Hair follicle dermal papilla cell (primary cell): Measurements from ENCODE around the gene KRTAP19-5. TPM values are rescaled to one million over a fixed set of nuclear protein-coding genes. Genes with fewer than 3 reads are reported as not detected.

Experiments used
- small RNA-seq: library from RNA; depleted of rRNA; stranded (forward); fragments of <200 nt; gene quantifications from one replicate; pipeline ENCODE3, GENCODE V24; 2012
- total RNA-seq: library from RNA; depleted of rRNA; stranded (reverse); fragments of >200 nt; gene quantifications from 2 replicates; pipeline ENCODE4 v1.2.3, GENCODE V29; 2012

The KRTAP19-5 gene
- total RNA-seq, result not detected in 2 replicates

DNA sequence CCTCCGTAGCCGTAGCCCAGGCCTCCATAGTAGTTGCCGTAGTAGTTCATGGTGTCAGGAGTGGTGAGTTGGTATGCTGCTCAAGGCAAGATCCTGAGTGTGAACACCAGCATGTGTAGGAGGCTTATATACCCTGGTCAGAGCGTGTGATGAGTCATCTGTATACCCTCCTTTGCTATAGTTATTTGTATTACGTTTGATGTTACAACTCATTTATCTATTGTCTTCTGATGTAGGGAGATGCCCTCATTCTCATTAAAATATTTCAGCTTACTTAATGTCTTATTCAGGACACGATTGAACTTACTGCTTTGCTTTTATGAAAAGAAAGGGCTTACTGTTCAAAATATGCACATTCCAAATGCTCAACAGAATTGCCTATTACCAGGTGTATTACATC, at the start of gene KRTAP19-5:
Gene KRTAP19-5, minus strand, starts transcription at position 101 of the 400 bp plus-strand sequence. Its CDS starts 51 bp downstream, at position 50.

GRCh38 chr21:30541764-30542163, 39.8 kb upstream of the KRTAP19-5 start, which contains the start of gene KRTAP19-6:
Gene KRTAP19-6, minus strand, starts transcription at chr21:30541864. Its CDS starts 31 bp downstream, at chr21:30541833.

GRCh38 chr21:30497065-30497464, 4.9 kb downstream of the KRTAP19-5 start, which contains the start of gene KRTAP19-4:
Gene KRTAP19-4, minus strand, starts transcription at chr21:30497165. Its CDS starts 55 bp downstream, at chr21:30497110.

GRCh38 chr21:30491963-30492428, 9.9 kb downstream of the KRTAP19-5 start, which contains the start of gene KRTAP19-3:
Gene KRTAP19-3, minus strand, starts transcription at chr21:30492013. Its CDS starts 56 bp downstream, at chr21:30491957.

GRCh38 chr21:30487336-30487735, 14.6 kb downstream of the KRTAP19-5 start, which contains the start of gene KRTAP19-2:
Gene KRTAP19-2, minus strand, starts transcription at chr21:30487436. Its CDS starts 88 bp downstream, at chr21:30487348.

DNA sequence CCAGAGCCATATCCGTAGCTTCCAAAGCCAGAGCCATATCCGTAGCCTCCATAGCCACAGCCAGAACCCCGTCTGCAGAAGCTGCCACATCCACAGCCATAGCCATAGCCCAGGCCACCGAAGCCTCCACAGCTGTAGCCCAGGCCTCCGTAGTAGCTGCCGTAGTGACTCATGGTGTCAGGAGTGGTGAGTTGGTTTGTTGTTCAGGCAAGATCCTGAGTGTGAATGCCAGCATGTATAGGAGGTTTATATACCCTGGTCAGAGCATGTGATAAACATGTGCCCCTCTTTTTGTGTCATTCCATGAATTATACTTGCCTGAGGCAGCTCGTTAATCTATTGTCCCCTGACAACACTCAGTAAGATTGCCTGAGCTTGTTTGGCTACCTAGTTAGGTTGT, 21.8 kb downstream of the KRTAP19-5 start, which contains the start of gene KRTAP19-1:
Gene KRTAP19-1, minus strand, starts transcription at position 223 of the 400 bp plus-strand sequence. Its CDS starts 50 bp downstream, at position 173.

Small RNAs within 50 kb of the gene (small RNA-seq; reads per million reads assigned to genes)
- not detected for gene AP000567.1
- not detected for gene KRTAP19-10P
- gene KRTAP19-11P, result not detected
- gene KRTAP19-9P, result not detected

Other genes with a start within 250 kb of the KRTAP19-5 start
- gene KRTAP24-1, start 219.2 kb downstream of the KRTAP19-5 start, total RNA-seq, result not detected in 2 replicates
- gene KRTAP25-1, start 212.6 kb downstream of the KRTAP19-5 start, total RNA-seq, result not detected in 2 replicates
- not detected in 2 replicates for gene KRTAP26-1, start 181.8 kb downstream of the KRTAP19-5 start, total RNA-seq
- not detected in 2 replicates for gene KRTAP27-1, start 164.4 kb downstream of the KRTAP19-5 start, total RNA-seq
- not detected in 2 replicates for gene KRTAP23-1, start 153.5 kb downstream of the KRTAP19-5 start, total RNA-seq
- not detected in 2 replicates for gene KRTAP13-2, start 129.9 kb downstream of the KRTAP19-5 start, total RNA-seq
- gene KRTAP13-1, start 106.1 kb downstream of the KRTAP19-5 start, total RNA-seq, result not detected in 2 replicates
- gene KRTAP13-3, start 76.2 kb downstream of the KRTAP19-5 start, total RNA-seq, result not detected in 2 replicates
- not detected in 2 replicates for gene KRTAP13-4, start 71.9 kb downstream of the KRTAP19-5 start, total RNA-seq
- not detected in 2 replicates for gene KRTAP15-1, start 61.9 kb downstream of the KRTAP19-5 start, total RNA-seq
- gene KRTAP19-1, start 21.8 kb downstream of the KRTAP19-5 start, total RNA-seq, result not detected in 2 replicates
- gene KRTAP19-2, start 14.7 kb downstream of the KRTAP19-5 start, total RNA-seq, result not detected in 2 replicates
- not detected in 2 replicates for gene KRTAP19-3, start 10.1 kb downstream of the KRTAP19-5 start, total RNA-seq
- gene KRTAP19-4, start 5.0 kb downstream of the KRTAP19-5 start, total RNA-seq, result not detected in 2 replicates
- gene KRTAP19-6, start 39.7 kb upstream of the KRTAP19-5 start, total RNA-seq, result not detected in 2 replicates
- gene KRTAP19-7, start 59.2 kb upstream of the KRTAP19-5 start, total RNA-seq, result not detected in 2 replicates
- not detected in 2 replicates for gene KRTAP22-2, start 88.3 kb upstream of the KRTAP19-5 start, total RNA-seq
- not detected in 2 replicates for gene KRTAP6-3, start 90.3 kb upstream of the KRTAP19-5 start, total RNA-seq
- gene KRTAP6-2, start 96.8 kb upstream of the KRTAP19-5 start, total RNA-seq, result not detected in 2 replicates
- not detected in 2 replicates for gene KRTAP22-1, start 98.9 kb upstream of the KRTAP19-5 start, total RNA-seq
- not detected in 2 replicates for gene KRTAP6-1, start 111.8 kb upstream of the KRTAP19-5 start, total RNA-seq
- gene KRTAP20-1, start 114.3 kb upstream of the KRTAP19-5 start, total RNA-seq, result not detected in 2 replicates
- not detected in 2 replicates for gene KRTAP20-4, start 118.5 kb upstream of the KRTAP19-5 start, total RNA-seq
- not detected in 2 replicates for gene KRTAP20-2, start 133.1 kb upstream of the KRTAP19-5 start, total RNA-seq
- gene KRTAP20-3, start 140.7 kb upstream of the KRTAP19-5 start, total RNA-seq, result not detected in 2 replicates
- gene KRTAP21-3, start 216.6 kb upstream of the KRTAP19-5 start, total RNA-seq, result not detected in 2 replicates
- not detected in 2 replicates for gene KRTAP21-2, start 245.1 kb upstream of the KRTAP19-5 start, total RNA-seq